Stimulated activated naive B cell treated with anti-CD40 and anti-IgM and Interleukin-4, amounts not matched to agents 10 μg/mL and 1 μg/mL and 100 μg/mL, for 72 hours (primary cell): ENCODE results near the gene SEMA3D.

ENCODE experiments used
- ATAC-seq, 2 donors: fragments of 150-1000 bp; cut with Tn5 transposase; replicated peaks; 2 replicates each; pipeline ENCODE4 v1.10.0; 2021; ENCODE audit warnings: moderate library complexity in 1 of 2
- DNase-seq: peaks from one replicate; pipeline ENCODE4 v3.0.0; 2021
- H3K27ac Mint-ChIP-seq: one replicate; pipeline ENCODE4 v1.8.0; 2022; ENCODE audit warnings: mild to moderate bottlenecking, mixed read lengths
- H3K27me3 Mint-ChIP-seq, 2 donors: one replicate each; pipeline ENCODE4 v1.8.0; 2022; ENCODE audit warnings: mixed read lengths in 2 of 2
- H3K36me3 Mint-ChIP-seq, 2 donors: one replicate each; pipeline ENCODE4 v1.8.0; 2022; ENCODE audit warnings: mixed read lengths in 2 of 2, mild to moderate bottlenecking in 1 of 2
- H3K4me1 Mint-ChIP-seq, 2 donors: one replicate each; pipeline ENCODE4 v1.8.0; 2022; ENCODE audit warnings: mixed read lengths in 2 of 2, mild to moderate bottlenecking in 1 of 2
- H3K4me3 Mint-ChIP-seq, 2 donors: one replicate each; pipeline ENCODE4 v1.8.0; 2022; ENCODE audit warnings: mild to moderate bottlenecking in 2 of 2, mixed read lengths in 2 of 2, moderate library complexity in 1 of 2
- H3K9me3 Mint-ChIP-seq, 2 donors: one replicate each; pipeline ENCODE4 v1.8.0; 2022; ENCODE audit warnings: mixed read lengths in 2 of 2, mild to moderate bottlenecking in 1 of 2

Gene SEMA3D

GRCh38 chr7:85095806-85096205 lies 91.0 kb downstream of the SEMA3D start:
- Mint-ChIP-seq H3K9me3 (no peaks in the 10 kb centered on the region), H3K27me3 (no peaks in the 10 kb centered on the region), H3K27ac (no peak overlapping the region), H3K36me3 (no peaks in the 10 kb centered on the region), H3K4me1 (no peaks in the 10 kb centered on the region), H3K4me3 (no peak overlapping the region)
- ATAC-seq (no peak), DNase-seq (no peak)

GRCh38 chr7:85095366-85095765 lies 91.5 kb downstream of the SEMA3D start:
- H3K4me1 Mint-ChIP-seq = no peaks in the 10 kb centered on the region

DNA sequence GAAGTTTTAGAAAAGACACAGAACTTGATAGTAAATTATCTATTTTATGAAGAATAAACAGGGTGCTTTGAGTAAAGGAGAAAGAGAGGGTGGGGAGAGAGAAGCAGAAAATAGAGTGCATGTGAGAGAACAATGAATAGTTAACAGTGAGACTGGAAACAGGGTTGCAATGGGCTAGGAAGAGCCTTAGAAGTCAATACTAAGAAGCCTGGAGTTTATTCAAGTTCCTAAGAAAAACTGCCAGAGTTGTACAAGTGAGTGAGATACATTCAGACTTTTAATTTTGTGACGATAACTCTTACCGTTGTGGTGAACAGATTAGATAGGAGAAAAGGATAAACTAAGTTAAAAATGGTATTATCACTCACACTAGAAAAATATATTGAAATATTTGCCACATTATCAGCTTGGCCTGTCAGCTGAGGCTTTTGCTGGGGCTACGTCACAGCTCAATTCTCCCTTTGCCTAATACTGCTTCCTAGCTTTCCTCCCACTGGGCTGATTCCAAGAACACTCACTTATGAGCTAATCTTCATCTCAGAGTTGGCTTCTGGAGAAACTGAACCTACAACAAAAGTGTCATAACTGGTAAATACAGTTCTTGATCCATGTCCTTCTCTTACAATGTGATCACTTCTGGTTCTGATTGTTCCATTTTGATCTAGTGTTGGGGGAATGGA lies 92.7 kb downstream of the SEMA3D start:
- no peak for ATAC-seq
- no peak overlapping the region for H3K27ac Mint-ChIP-seq
- H3K4me1 Mint-ChIP-seq = no peaks in the 10 kb centered on the region
- H3K4me3 Mint-ChIP-seq = no peak overlapping the region
- peaks cover 0 to 3% of the 10 kb centered on the region in 2 donors for H3K27me3 Mint-ChIP-seq
- no peaks in the 10 kb centered on the region for H3K36me3 Mint-ChIP-seq
- H3K9me3 Mint-ChIP-seq = no peaks in the 10 kb centered on the region
- DNase-seq = no peak

More at GRCh38 chr7:85095366-85095765, 91.5 kb downstream of the SEMA3D start:
- ATAC-seq (no peak), DNase-seq (no peak)
- H3K27me3 Mint-ChIP-seq = no peaks in the 10 kb centered on the region
- no peak overlapping the region for H3K27ac Mint-ChIP-seq
- no peak overlapping the region for H3K4me3 Mint-ChIP-seq
- no peaks in the 10 kb centered on the region for H3K36me3 Mint-ChIP-seq
- no peaks in the 10 kb centered on the region for H3K9me3 Mint-ChIP-seq

- no peak for ATAC-seq
- no peaks in the 10 kb centered on the region for H3K9me3 Mint-ChIP-seq
- no peak overlapping the region for H3K4me3 Mint-ChIP-seq
Observed at GRCh38 chr7:85091565-85091928, 95.3 kb downstream of the SEMA3D start.

DNA sequence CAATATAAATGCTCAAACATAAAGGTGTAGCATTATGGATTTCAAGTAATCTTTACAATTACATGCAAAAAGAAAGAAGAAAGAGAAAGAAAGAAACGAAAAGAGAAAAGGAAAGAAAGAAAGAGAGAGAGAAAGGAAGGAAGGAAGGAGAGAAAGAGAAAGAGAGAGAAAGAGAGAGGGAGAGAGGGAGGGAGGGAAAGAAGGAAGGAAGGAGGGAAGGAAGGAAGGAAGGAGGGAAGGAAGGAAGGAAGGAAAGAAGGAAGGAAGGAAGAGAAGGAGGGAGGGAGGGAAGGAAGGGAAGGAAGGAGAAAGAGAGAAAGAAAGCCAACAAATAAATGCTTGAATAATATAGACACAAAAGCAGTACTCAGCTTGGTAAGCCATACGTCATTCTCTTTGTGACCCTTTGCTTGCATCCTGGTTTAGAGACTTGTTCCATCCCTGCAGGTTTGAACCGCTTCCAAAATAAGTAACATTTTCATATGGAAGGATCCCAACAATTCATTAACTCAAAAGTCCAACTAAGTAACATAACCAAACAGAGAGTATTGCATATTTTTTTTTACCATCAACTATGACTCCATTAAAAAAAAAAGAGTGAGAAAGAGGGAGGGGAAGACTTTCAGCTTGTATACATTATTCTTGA lies 95.8 kb downstream of the SEMA3D start:
- DNase-seq (no peak), ATAC-seq (no peak)
- peaks cover 0 to 5% of the 10 kb centered on the region in 2 donors for H3K27me3 Mint-ChIP-seq
- no peaks in the 10 kb centered on the region for H3K4me1 Mint-ChIP-seq
- H3K27ac Mint-ChIP-seq = no peak overlapping the region
- no peaks in the 10 kb centered on the region for H3K9me3 Mint-ChIP-seq
- H3K4me3 Mint-ChIP-seq = no peak overlapping the region
- H3K36me3 Mint-ChIP-seq = no peaks in the 10 kb centered on the region

More at GRCh38 chr7:85091565-85091928, 95.3 kb downstream of the SEMA3D start:
- no peak overlapping the region for H3K27ac Mint-ChIP-seq
- no peaks in the 10 kb centered on the region for H3K36me3 Mint-ChIP-seq
- peaks cover 0 to 5% of the 10 kb centered on the region in 2 donors for H3K27me3 Mint-ChIP-seq
- no peaks in the 10 kb centered on the region for H3K4me1 Mint-ChIP-seq
- no peak for DNase-seq

DNA sequence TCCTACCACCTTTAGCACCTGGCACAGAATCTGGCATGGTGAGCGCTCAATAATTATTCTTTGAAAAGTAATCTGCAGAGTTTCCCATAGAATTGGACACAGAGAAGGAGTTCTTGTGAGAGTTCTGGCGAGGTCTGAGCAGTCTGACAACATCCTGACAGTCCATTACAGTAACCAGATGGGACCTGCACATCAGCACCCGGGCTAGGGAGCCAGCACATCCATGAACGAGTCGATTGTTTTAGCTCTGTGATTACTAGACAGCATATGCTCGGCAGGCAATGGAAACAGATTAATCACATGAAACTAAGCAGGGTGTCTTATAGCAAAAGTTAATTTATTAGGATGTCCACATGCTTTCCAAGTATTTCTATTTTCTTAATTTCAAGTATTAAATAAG lies 96.7 kb downstream of the SEMA3D start:
- no peaks in the 10 kb centered on the region for H3K9me3 Mint-ChIP-seq
- H3K36me3 Mint-ChIP-seq = no peaks in the 10 kb centered on the region
- DNase-seq (no peak), ATAC-seq (no peak)
- H3K27me3 Mint-ChIP-seq = peaks cover 0 to 5% of the 10 kb centered on the region in 2 donors
- H3K4me3 Mint-ChIP-seq = no peak overlapping the region
- no peak overlapping the region for H3K27ac Mint-ChIP-seq
- H3K4me1 Mint-ChIP-seq = no peaks in the 10 kb centered on the region

- no peaks in the 10 kb centered on the region for H3K36me3 Mint-ChIP-seq
- no peaks in the 10 kb centered on the region for H3K4me1 Mint-ChIP-seq
- H3K9me3 Mint-ChIP-seq = no peaks in the 10 kb centered on the region
- H3K27ac Mint-ChIP-seq = no peak overlapping the region
- no peak overlapping the region for H3K4me3 Mint-ChIP-seq
- H3K27me3 Mint-ChIP-seq = no peaks in the 10 kb centered on the region
- no peak for ATAC-seq
- DNase-seq = no peak
Observed at GRCh38 chr7:85081846-85082245, 105.0 kb downstream of the SEMA3D start.

GRCh38 chr7:85081392-85081791 lies 105.5 kb downstream of the SEMA3D start:
- Mint-ChIP-seq H3K36me3 (no peaks in the 10 kb centered on the region), H3K27me3 (no peaks in the 10 kb centered on the region), H3K27ac (no peak overlapping the region), H3K4me3 (no peak overlapping the region), H3K9me3 (no peaks in the 10 kb centered on the region), H3K4me1 (no peaks in the 10 kb centered on the region)
- ATAC-seq (no peak), DNase-seq (no peak)

DNA sequence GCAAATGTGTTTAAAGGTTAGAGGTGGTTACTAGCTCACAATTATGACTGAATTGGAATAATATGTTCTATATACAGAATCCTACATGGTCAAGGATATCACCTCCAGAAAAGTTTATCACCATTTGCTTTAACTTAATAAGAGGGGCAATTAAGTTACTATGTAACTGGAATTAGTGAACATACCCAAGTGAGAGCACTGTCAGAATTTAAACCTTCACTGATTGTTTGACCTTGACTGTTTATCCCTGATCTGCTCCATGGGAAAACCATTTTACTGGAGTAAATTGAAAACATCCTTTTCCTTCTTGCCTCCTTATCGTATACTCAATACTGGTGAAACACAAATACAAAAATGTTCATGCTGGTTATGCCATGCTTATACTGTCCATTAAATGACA lies 107.4 kb downstream of the SEMA3D start:
- no peaks in the 10 kb centered on the region for H3K4me1 Mint-ChIP-seq

GRCh38 chr7:85078181-85078580 lies 108.7 kb downstream of the SEMA3D start:
- DNase-seq (no peak), ATAC-seq (no peak)
- Mint-ChIP-seq H3K4me3 (no peak overlapping the region), H3K27me3 (no peaks in the 10 kb centered on the region), H3K36me3 (no peaks in the 10 kb centered on the region), H3K4me1 (no peaks in the 10 kb centered on the region), H3K9me3 (no peaks in the 10 kb centered on the region), H3K27ac (no peak overlapping the region)

More for the DNA sequence above, 107.4 kb downstream of the SEMA3D start:
- Mint-ChIP-seq H3K4me3 (no peak overlapping the region), H3K27me3 (no peaks in the 10 kb centered on the region), H3K9me3 (no peaks in the 10 kb centered on the region), H3K36me3 (no peaks in the 10 kb centered on the region), H3K27ac (no peak overlapping the region)
- ATAC-seq (no peak), DNase-seq (no peak)

- no peaks in the 10 kb centered on the region for H3K27me3 Mint-ChIP-seq
- no peaks in the 10 kb centered on the region for H3K4me1 Mint-ChIP-seq
- DNase-seq = no peak
- no peak for ATAC-seq
- H3K9me3 Mint-ChIP-seq = no peaks in the 10 kb centered on the region
- no peak overlapping the region for H3K4me3 Mint-ChIP-seq
- no peaks in the 10 kb centered on the region for H3K36me3 Mint-ChIP-seq
- H3K27ac Mint-ChIP-seq = no peak overlapping the region
Observed at GRCh38 chr7:85075864-85076263, 111.0 kb downstream of the SEMA3D start.

DNA sequence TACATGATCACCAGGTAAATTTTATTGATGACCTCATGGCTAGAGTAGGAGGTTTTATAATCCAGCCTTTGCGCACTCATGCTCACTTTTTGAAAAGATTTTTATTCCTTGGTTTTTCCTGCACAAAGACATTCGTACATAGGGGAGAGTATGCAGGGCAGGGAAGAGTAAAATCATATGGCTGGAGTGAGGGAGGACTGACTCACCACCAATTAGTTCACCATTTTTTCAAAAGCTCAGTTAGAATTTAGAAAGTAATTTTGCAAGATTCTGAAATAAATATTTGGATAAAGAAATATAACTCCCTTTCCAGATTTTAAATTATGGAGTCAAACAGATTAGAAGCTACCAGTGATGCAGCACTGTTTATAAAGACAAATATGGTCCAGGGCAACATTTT lies 111.9 kb downstream of the SEMA3D start:
- ATAC-seq = no peak
- no peaks in the 10 kb centered on the region for H3K9me3 Mint-ChIP-seq
- DNase-seq = no peak
- H3K27ac Mint-ChIP-seq = no peak overlapping the region
- no peaks in the 10 kb centered on the region for H3K36me3 Mint-ChIP-seq
- H3K27me3 Mint-ChIP-seq = no peaks in the 10 kb centered on the region
- no peaks in the 10 kb centered on the region for H3K4me1 Mint-ChIP-seq
- no peak overlapping the region for H3K4me3 Mint-ChIP-seq

- Mint-ChIP-seq H3K9me3 (no peaks in the 10 kb centered on the region), H3K36me3 (no peaks in the 10 kb centered on the region), H3K27me3 (no peaks in the 10 kb centered on the region), H3K4me3 (no peak overlapping the region), H3K27ac (no peak overlapping the region), H3K4me1 (no peaks in the 10 kb centered on the region)
- ATAC-seq = no peak
- DNase-seq = no peak
Observed at GRCh38 chr7:85074016-85074415, 112.8 kb downstream of the SEMA3D start.

GRCh38 chr7:85070967-85071628 lies 115.8 kb downstream of the SEMA3D start:
- no peaks in the 10 kb centered on the region for H3K27me3 Mint-ChIP-seq
- H3K4me1 Mint-ChIP-seq = no peaks in the 10 kb centered on the region
- no peak overlapping the region for H3K4me3 Mint-ChIP-seq
- no peaks in the 10 kb centered on the region for H3K9me3 Mint-ChIP-seq
- DNase-seq = no peak
- H3K36me3 Mint-ChIP-seq = no peaks in the 10 kb centered on the region
- ATAC-seq = no peak
- H3K27ac Mint-ChIP-seq = no peak overlapping the region

- Mint-ChIP-seq H3K27ac (no peak overlapping the region), H3K27me3 (no peaks in the 10 kb centered on the region)
- DNase-seq = no peak
Observed at GRCh38 chr7:85068799-85069198, 118.1 kb downstream of the SEMA3D start.

More at GRCh38 chr7:85068799-85069198, 118.1 kb downstream of the SEMA3D start:
- Mint-ChIP-seq H3K4me1 (no peaks in the 10 kb centered on the region), H3K9me3 (no peaks in the 10 kb centered on the region), H3K4me3 (no peak overlapping the region), H3K36me3 (no peaks in the 10 kb centered on the region)
- ATAC-seq = no peak
